ENCODE results near the gene RAB11B.

The RAB11B gene

GRCh38 chr19:8390617-8390981 is 439 bp downstream of the RAB11B start:
- Histone ChIP-seq H3K4me2 (ENCODE audit: insufficient read depth, low read length) (peak overlapping the region; percentile 65), H3K9me3 (ENCODE audit: insufficient read depth, low read length, severe bottlenecking) (no peaks in the 10 kb centered on the region), H3K4me1 (ENCODE audit: insufficient read depth, low read length) (peaks cover 32% of the 10 kb centered on the region), H4K20me1 (ENCODE audit: insufficient read depth, low read length) (peaks cover 44% of the 10 kb centered on the region), H3K36me3 (ENCODE audit: insufficient read depth, low read length) (peaks cover 12% of the 10 kb centered on the region), H2AFZ (ENCODE audit: low read depth, low read length) (peak overlapping the region; percentile 72), H3K9ac (ENCODE audit: low read depth, low read length) (peak overlapping the region; percentile 99), H3K79me2 (ENCODE audit: insufficient read depth, low read length) (peaks cover 59% of the 10 kb centered on the region), H3K27ac (ENCODE audit: low read length) (peak overlapping the region; percentile 96), H3K27me3 (ENCODE audit: insufficient read depth, low read length, poor library complexity) (no peaks in the 10 kb centered on the region), H3K4me3 (ENCODE audit: low read depth in 1 of 2, low read length in 2 of 2) (peak overlapping the region; percentile 73)
- TF ChIP-seq EZH2 (IDR thresholded peaks at IDR 0.05; ENCODE audit: borderline replicate concordance, low read depth, low read length, severe bottlenecking) = no peak
- no peak for TF ChIP-seq CTCF (IDR thresholded peaks at IDR 0.05; ENCODE audit: borderline replicate concordance, extremely low read depth, low read length, poor library complexity, severe bottlenecking)
- ATAC-seq (ENCODE audit: insufficient read depth, low read depth) (peak; percentile 57), DNase-seq (peak; percentile 96)

DNA sequence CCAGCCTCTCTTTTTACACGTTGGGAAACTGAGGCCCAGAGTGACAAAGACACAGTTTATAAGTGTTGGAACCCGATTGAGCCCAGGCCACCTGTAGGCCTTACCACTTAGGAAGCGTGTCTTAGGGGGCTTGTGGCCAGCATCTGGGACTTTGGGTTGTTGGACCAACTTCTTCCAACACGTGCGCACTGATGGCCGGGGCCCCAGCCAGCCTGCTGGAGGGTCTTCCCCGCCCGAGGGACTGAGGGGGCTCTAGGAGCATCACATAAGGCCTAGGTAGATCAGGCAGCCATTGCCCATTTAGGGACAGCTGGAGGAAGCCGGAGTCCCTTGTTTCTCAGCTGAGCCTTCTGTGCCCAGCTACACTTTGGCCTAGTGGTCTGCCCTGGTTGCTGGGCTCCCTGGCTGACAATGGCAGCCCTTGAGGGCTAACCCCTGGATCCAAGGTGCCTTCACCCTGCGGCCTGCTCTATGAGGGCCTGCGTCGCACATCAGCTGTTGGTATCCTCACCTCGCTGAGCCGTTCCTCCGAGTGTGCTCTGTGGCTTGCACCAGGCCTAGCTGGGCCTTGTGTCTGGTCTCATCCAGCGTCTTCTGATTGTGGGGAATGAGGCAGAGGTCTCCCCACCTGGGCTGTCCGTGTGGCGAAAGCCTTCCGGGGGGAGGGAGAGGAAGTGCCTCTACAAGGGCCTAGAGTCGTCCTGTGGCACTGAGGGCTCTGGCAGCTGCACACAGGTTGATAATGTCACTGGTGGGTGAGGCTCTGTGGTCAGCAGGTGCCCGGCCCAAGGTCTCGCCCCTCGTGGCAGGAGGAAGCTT is 1.2 kb downstream of the RAB11B start:
- no peaks in the 10 kb centered on the region for H3K27me3 ChIP-seq (ENCODE audit: insufficient read depth, low read length, poor library complexity)
- peaks cover 32% of the 10 kb centered on the region for H3K4me1 ChIP-seq (ENCODE audit: insufficient read depth, low read length)
- peaks cover 12% of the 10 kb centered on the region for H3K36me3 ChIP-seq (ENCODE audit: insufficient read depth, low read length)
- no peak for ATAC-seq (ENCODE audit: insufficient read depth, low read depth)
- peaks cover 67% of the 10 kb centered on the region for H3K79me2 ChIP-seq (ENCODE audit: insufficient read depth, low read length)
- peak overlapping the region; percentile 65 for H3K4me2 ChIP-seq (ENCODE audit: insufficient read depth, low read length)
- TF ChIP-seq CTCF (IDR thresholded peaks at IDR 0.05; ENCODE audit: borderline replicate concordance, extremely low read depth, low read length, poor library complexity, severe bottlenecking) = no peak
- no peak for TF ChIP-seq EZH2 (IDR thresholded peaks at IDR 0.05; ENCODE audit: borderline replicate concordance, low read depth, low read length, severe bottlenecking)
- peaks cover 52% of the 10 kb centered on the region for H4K20me1 ChIP-seq (ENCODE audit: insufficient read depth, low read length)
- peak overlapping the region in 1 of 2 experiments; percentile 55; a peak in 3 of 4 replicates for H3K4me3 ChIP-seq (ENCODE audit: low read depth in 1 of 2, low read length in 2 of 2)
- DNase-seq = no peak
- H3K9ac ChIP-seq (ENCODE audit: low read depth, low read length) = peak overlapping the region; percentile 31
- 0 out of 2 replicates have a peak overlapping the region, but pooled peaks have one; percentile 23 for H3K27ac ChIP-seq (ENCODE audit: low read length)
- H3K9me3 ChIP-seq (ENCODE audit: insufficient read depth, low read length, severe bottlenecking) = no peaks in the 10 kb centered on the region
- H2AFZ ChIP-seq (ENCODE audit: low read depth, low read length) = no peak overlapping the region

- Histone ChIP-seq H3K4me2 (ENCODE audit: insufficient read depth, low read length) (peak overlapping the region; percentile 65; the same call in 1 of the 2 replicates), H3K9ac (ENCODE audit: low read depth, low read length) (0 out of 2 replicates have a peak overlapping the region, but pooled peaks have one; percentile 17), H3K4me3 (ENCODE audit: low read depth in 1 of 2, low read length in 2 of 2) (0 out of 4 replicates have a peak overlapping the region, but pooled peaks of 1 of the 2 experiments have one; percentile 19), H3K36me3 (ENCODE audit: insufficient read depth, low read length) (peaks cover 7% of the 10 kb centered on the region), H3K79me2 (ENCODE audit: insufficient read depth, low read length) (peaks cover 74% of the 10 kb centered on the region), H4K20me1 (ENCODE audit: insufficient read depth, low read length) (peaks cover 58% of the 10 kb centered on the region), H3K27ac (ENCODE audit: low read length) (no peak overlapping the region), H3K4me1 (ENCODE audit: insufficient read depth, low read length) (peaks cover 32% of the 10 kb centered on the region), H3K27me3 (ENCODE audit: insufficient read depth, low read length, poor library complexity) (no peaks in the 10 kb centered on the region), H2AFZ (ENCODE audit: low read depth, low read length) (no peak overlapping the region), H3K9me3 (ENCODE audit: insufficient read depth, low read length, severe bottlenecking) (no peaks in the 10 kb centered on the region)
- DNase-seq (no peak), ATAC-seq (ENCODE audit: insufficient read depth, low read depth) (no peak)
- TF ChIP-seq EZH2 (IDR thresholded peaks at IDR 0.05; ENCODE audit: borderline replicate concordance, low read depth, low read length, severe bottlenecking) (no peak), CTCF (IDR thresholded peaks at IDR 0.05; ENCODE audit: borderline replicate concordance, extremely low read depth, low read length, poor library complexity, severe bottlenecking) (no peak)
Measured at GRCh38 chr19:8392017-8392591, 1.9 kb downstream of the RAB11B start.
